GM12875 (cell line): ENCODE measurements around the gene UBE2D2.
"Not testable (repeated sequence)": the region's sequence is repeated elsewhere in the genome, so short reads cannot be mapped to it uniquely, and the experiment has no call there.

Source experiments
- H3K4me3 ChIP-seq: one replicate; pipeline ENCODE4 v1.5.1; 2011; ENCODE audit warnings: low read depth, low read length, control low read depth
- TF ChIP-seq, protein P1 (sequence below): IDR thresholded peaks from 2 replicates; pipeline ENCODE4 v1.5.1; 2011; ENCODE audit warnings: low read depth, mild to moderate bottlenecking, control low read depth, inconsistent platforms, low read length, moderate library complexity, borderline replicate concordance; ENCODE audit not compliant: insufficient read depth

The UBE2D2 gene

DNA sequence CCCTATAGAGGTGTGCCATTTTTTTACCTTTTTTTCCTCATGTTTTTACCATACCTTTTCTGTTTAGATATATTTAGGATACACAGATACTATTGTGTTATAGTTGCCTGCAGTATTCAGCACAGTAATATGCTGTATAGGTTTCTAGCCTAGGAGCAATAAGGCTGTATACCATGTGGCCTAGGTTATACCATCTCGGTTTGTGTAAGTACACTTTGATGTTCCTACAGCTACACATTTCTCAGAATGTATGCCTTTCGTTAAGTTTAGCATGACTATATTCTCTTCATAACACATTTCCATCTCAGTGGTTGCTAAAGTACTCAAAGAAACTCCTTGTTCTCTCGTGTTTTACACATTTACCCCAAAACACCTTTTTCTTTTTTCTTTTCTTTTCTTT lies 23.0 kb downstream of the UBE2D2 start:
- no peak overlapping the region for H3K4me3 ChIP-seq
- TF ChIP-seq, protein P1, sequence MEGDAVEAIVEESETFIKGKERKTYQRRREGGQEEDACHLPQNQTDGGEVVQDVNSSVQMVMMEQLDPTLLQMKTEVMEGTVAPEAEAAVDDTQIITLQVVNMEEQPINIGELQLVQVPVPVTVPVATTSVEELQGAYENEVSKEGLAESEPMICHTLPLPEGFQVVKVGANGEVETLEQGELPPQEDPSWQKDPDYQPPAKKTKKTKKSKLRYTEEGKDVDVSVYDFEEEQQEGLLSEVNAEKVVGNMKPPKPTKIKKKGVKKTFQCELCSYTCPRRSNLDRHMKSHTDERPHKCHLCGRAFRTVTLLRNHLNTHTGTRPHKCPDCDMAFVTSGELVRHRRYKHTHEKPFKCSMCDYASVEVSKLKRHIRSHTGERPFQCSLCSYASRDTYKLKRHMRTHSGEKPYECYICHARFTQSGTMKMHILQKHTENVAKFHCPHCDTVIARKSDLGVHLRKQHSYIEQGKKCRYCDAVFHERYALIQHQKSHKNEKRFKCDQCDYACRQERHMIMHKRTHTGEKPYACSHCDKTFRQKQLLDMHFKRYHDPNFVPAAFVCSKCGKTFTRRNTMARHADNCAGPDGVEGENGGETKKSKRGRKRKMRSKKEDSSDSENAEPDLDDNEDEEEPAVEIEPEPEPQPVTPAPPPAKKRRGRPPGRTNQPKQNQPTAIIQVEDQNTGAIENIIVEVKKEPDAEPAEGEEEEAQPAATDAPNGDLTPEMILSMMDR = no peak

DNA sequence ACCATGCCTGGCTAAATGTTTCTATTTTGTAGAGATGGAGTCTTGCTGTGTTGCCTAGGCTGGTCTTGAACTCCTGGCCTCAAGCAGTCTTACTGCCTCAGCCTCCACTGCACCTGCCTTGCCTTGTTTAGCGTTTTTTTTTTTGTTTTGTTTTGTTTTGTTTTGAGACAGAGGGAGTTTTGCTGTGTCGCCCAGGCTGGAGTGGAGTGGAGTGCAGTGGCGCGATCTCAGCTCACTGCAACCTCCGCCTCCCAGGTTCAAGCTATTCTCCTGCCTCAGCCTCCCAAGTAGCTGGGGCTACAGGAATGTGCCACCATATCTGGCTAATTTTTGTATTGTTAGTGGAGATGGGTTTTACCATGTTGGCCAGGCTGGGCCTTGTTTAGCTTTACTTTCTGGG lies 27.0 kb downstream of the UBE2D2 start:
- H3K4me3 ChIP-seq = not testable (repeated sequence)

DNA sequence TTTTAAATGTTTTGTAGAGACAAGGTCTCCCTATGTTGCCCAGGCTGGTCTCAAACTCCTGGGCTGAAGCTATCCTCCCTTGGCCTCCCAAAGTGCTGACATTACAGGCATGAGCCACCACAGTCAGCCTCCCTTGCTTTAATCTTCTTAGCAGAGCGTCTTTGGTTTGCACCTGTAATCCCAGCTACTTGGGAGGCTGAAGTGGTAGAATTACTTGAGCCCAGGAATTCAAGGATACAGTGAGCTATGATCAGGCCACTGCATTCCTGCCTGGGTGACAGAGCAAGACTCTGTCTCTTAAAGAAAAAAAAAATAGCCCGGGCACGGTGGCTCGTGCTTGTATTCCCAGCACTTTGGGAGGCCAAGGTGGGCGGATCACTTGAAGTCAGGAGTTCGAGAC lies 27.8 kb downstream of the UBE2D2 start:
- no peak overlapping the region for H3K4me3 ChIP-seq
- TF ChIP-seq, protein P1 = no peak

DNA sequence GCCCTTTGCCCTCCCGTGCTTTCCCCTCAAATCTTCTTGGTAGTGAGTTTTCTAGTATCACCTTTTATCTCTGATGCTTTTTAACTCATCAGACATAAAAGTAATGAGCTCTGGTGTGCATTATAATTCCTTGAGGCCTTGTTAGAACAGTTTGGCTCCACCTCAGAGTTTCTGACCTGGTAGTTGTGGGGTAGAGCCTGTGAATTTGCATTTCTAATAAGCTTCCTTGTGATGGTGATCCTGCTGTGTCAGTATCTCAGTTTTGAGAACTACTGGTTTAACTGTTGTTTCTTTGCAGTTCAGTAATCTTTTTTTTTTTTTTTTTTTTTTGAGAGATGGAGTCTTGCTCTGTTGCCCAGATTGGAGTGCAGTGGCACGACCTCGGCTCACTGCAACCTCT lies 31.1 kb downstream of the UBE2D2 start:
- no peak overlapping the region for H3K4me3 ChIP-seq
- TF ChIP-seq, protein P1 = no peak

DNA sequence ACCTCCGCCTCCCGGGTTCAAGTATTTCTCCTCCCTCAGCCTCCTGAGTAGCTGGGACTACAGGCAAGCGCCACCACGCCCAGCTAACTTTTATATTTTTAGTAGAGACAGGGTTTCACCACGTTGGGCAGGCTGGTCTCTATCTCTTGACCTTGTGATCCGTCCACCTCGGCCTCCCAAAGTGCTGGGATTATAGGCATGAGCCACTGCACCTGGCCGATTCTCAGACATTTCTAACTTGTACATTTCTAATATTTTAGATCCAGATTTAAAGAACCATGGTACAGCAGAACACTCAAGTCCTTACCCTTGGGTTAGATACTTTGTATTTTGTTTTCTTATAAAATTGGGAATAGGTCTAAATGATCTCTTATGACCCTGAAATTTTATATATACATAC lies 31.9 kb downstream of the UBE2D2 start:
- H3K4me3 ChIP-seq = not testable (repeated sequence)

DNA sequence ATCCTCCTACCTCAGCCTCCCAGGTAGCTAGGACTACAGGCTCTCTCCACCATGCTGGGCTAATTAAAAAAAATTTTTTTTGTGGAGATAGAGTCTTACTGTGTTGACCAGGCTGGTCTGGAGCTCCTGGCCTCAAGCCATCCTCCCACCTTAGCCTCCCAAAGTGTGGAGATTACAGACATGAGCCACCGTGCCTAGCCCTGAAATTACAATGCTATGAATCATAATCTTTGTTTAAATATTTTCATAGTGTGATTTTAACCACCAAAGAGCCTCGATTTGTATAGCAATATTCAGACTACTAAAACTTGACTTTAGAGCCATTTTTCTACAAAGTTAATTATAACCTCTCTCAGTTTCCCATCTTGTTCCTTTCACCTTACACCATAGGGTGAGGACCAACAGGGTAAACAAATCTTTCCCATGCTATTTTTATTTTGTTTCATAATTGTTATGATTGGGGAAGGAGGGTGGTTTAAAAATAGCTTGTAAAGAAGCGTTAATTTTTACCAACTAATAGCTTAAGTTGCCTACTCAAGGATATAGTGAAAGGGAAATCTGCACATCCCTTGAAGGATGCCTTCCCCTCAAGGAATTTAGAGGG lies 32.7 kb downstream of the UBE2D2 start:
- H3K4me3 ChIP-seq = no peak overlapping the region
- TF ChIP-seq, protein P1 = no peak

DNA sequence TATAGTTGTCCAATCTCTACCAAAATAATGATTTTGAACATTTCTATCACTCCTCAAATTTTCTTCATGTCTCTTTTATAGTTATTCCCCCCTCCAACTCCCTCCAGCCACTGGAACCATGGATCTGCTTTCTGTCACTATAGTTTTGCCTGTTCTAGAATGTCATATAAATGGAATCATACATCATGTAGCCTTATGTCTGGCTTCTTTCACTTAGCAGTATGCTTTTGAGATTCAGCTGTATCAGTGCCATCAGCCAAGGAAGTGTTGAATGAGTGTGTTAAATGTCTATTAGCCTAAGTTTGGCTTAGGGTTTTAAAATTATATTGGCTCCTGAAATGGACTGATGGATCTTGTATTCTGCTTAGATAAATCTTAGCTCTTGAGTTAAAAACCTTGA lies 36.0 kb downstream of the UBE2D2 start:
- TF ChIP-seq, protein P1 = no peak
- no peak overlapping the region for H3K4me3 ChIP-seq

DNA sequence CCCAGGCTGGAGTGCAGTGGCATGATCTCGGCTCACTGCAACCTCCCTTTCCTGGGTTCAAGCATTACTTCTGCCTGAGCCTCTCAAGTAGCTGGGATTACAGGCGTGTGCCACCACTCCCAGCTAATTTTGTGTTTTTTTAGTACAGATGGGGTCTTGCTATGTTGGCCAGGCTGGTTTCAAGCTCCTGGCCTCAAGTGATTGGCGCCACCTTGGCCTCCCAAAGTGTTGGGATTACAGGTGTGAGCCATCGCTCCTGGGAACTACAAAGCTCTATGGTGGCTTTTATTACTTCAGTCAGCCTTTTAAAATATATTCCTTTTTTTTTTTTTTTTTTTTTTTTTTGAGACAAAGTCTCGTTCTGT lies 37.4 kb downstream of the UBE2D2 start:
- H3K4me3 ChIP-seq = not testable (repeated sequence)

DNA sequence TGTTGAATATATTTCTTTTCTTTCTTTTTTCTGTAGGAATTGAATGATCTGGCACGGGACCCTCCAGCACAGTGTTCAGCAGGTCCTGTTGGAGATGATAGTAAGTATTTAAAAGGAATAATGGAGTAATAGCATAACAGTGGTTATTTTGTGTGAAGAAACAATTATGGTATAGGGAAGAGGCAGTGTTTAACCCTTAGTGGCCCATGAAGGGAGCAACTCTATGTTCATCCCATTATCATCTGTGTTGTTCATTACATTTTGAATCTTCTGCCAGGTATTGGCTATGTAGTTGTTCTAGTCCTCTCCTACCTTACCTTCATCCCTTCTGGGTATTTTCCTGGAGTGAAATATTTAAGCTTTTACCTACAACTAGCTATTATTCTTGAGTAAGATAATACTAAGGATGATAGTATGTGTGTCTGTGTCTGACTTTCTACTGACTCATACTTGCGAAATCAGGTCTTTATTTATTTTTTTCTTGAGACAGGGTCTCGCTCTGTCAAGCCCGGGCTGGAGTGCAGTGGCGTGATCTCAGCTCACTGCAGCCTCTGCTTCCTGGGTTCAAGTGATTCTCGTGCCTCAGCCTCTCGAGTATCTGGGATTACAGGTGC lies 39.3 kb downstream of the UBE2D2 start:
- H3K4me3 ChIP-seq = no peak overlapping the region
- TF ChIP-seq, protein P1 = no peak
